Neuronal stem cell (in vitro differentiated cells): ENCODE data around the gene RIMKLB.
"Not testable (repeated sequence)": the region's sequence is repeated elsewhere in the genome, so short reads cannot be mapped to it uniquely, and the experiment has no call there.

Experiments
- DNase-seq: peaks from one replicate; pipeline ENCODE4 v3.0.0-alpha.2; 2013; ENCODE audit warnings: low spot score
- H2AFZ ChIP-seq: one replicate; pipeline ENCODE4 v1.6.1; 2013; ENCODE audit warnings: mild to moderate bottlenecking, low read length, inconsistent platforms
- H2AK5ac ChIP-seq: 2 replicates; pipeline ENCODE4 v1.6.1; 2013; ENCODE audit warnings: low read depth, mild to moderate bottlenecking, inconsistent platforms, low read length, moderate library complexity, mixed read lengths
- H2BK120ac ChIP-seq: 2 replicates; pipeline ENCODE4 v1.6.1; 2013; ENCODE audit warnings: low read depth, mild to moderate bottlenecking, inconsistent platforms, low read length, moderate library complexity, mixed read lengths
- H2BK12ac ChIP-seq: one replicate; pipeline ENCODE4 v1.6.1; 2013; ENCODE audit warnings: low read length, inconsistent platforms
- H2BK15ac ChIP-seq: 2 replicates; pipeline ENCODE4 v1.6.1; 2013; ENCODE audit warnings: mild to moderate bottlenecking, low read length, inconsistent platforms, mixed read lengths
- H2BK5ac ChIP-seq: one replicate; pipeline ENCODE4 v1.6.1; 2013; ENCODE audit warnings: inconsistent platforms, mild to moderate bottlenecking, low read length, moderate library complexity
- H3K14ac ChIP-seq: one replicate; pipeline ENCODE4 v1.6.1; 2013; ENCODE audit warnings: low read length, inconsistent platforms
- H3K18ac ChIP-seq: 2 replicates; pipeline ENCODE4 v1.6.1; 2013; ENCODE audit warnings: low read length, inconsistent platforms
- H3K23ac ChIP-seq: 2 replicates; pipeline ENCODE4 v1.6.1; 2013; ENCODE audit warnings: low read depth, mild to moderate bottlenecking, mixed read lengths, low read length, inconsistent platforms; ENCODE audit not compliant: poor library complexity
- H3K27ac ChIP-seq: replicated peaks from 3 replicates; pipeline ENCODE4 v1.5.1; 2013; ENCODE audit warnings: low read length, inconsistent platforms
- H3K27me3 ChIP-seq, 3 experiments: 2 replicates each; pipeline ENCODE4 v1.6.1; 2013; ENCODE audit warnings: low read length in 3 of 3, mild to moderate bottlenecking in 2 of 3, inconsistent platforms in 1 of 3, low read depth in 1 of 3, mixed read lengths in 1 of 3, moderate library complexity in 1 of 3; ENCODE audit not compliant: control insufficient read depth in 3 of 3, insufficient read depth in 3 of 3
- H3K36me3 ChIP-seq, 2 donors: replicated peaks in 1 of 2; 2 replicates each; pipeline ENCODE4 v1.6.1; 2013; ENCODE audit warnings: low read length in 2 of 2; ENCODE audit not compliant: control insufficient read depth in 2 of 2, insufficient read depth in 2 of 2
- H3K4ac ChIP-seq: 2 replicates; pipeline ENCODE4 v1.6.1; 2013; ENCODE audit warnings: inconsistent platforms, mild to moderate bottlenecking, low read length, moderate library complexity
- H3K4me1 ChIP-seq, 2 donors: 1 replicate in 1 of 2; 2 replicates in 1 of 2; pipeline ENCODE4 v1.6.1; 2013; ENCODE audit warnings: low read length in 2 of 2, low read depth in 1 of 2; ENCODE audit not compliant: control insufficient read depth in 2 of 2, insufficient read depth in 1 of 2
- H3K4me2 ChIP-seq: one replicate; pipeline ENCODE4 v1.6.1; 2013; ENCODE audit warnings: mild to moderate bottlenecking, low read length, inconsistent platforms; ENCODE audit not compliant: insufficient read depth, poor library complexity, severe bottlenecking
- H3K4me3 ChIP-seq, 2 donors: 2 replicates each; pipeline ENCODE4 v1.5.1; 2013; ENCODE audit warnings: low read length in 2 of 2, mild to moderate bottlenecking in 2 of 2, inconsistent platforms in 1 of 2, moderate library complexity in 1 of 2
- H3K79me1 ChIP-seq: one replicate; pipeline ENCODE4 v1.6.1; 2013; ENCODE audit warnings: low read depth, mild to moderate bottlenecking, inconsistent platforms, low read length, moderate library complexity
- H3K9ac ChIP-seq: one replicate; pipeline ENCODE4 v1.6.1; 2013; ENCODE audit warnings: mild to moderate bottlenecking, low read depth, low read length, inconsistent platforms; ENCODE audit not compliant: poor library complexity
- H3K9me3 ChIP-seq, 2 donors: replicated peaks in 1 of 2; 2 replicates each; pipeline versions ENCODE3 to v1.6.1; 2013; ENCODE audit warnings: low read length in 2 of 2, mild to moderate bottlenecking in 2 of 2, inconsistent platforms in 1 of 2, low read depth in 1 of 2, mixed read lengths in 1 of 2, moderate library complexity in 1 of 2; ENCODE audit not compliant: control insufficient read depth in 2 of 2, insufficient read depth in 1 of 2
- H4K8ac ChIP-seq: one replicate; pipeline ENCODE4 v1.6.1; 2013; ENCODE audit warnings: low read depth, mild to moderate bottlenecking, inconsistent platforms, low read length, moderate library complexity
- H4K91ac ChIP-seq: one replicate; pipeline ENCODE4 v1.6.1; 2013; ENCODE audit warnings: low read length, low read depth, mild to moderate bottlenecking, inconsistent platforms; ENCODE audit not compliant: poor library complexity
- WGBS, 2 donors: extraction: QIAGEN DNeasy Blood & Tissue Kit; methylation state at CpG; one replicate each; pipeline ENCODE4 v1.1.7; 2013; ENCODE audit warnings: missing lambda C conversion rate in 2 of 2, mixed read lengths in 1 of 2; ENCODE audit not compliant: insufficient read length in 2 of 2, insufficient replicate concordance in 1 of 2; ENCODE audit errors: extremely low coverage in 2 of 2; 5-methylcytosine and 5-hydroxymethylcytosine counted together

RIMKLB gene

DNA sequence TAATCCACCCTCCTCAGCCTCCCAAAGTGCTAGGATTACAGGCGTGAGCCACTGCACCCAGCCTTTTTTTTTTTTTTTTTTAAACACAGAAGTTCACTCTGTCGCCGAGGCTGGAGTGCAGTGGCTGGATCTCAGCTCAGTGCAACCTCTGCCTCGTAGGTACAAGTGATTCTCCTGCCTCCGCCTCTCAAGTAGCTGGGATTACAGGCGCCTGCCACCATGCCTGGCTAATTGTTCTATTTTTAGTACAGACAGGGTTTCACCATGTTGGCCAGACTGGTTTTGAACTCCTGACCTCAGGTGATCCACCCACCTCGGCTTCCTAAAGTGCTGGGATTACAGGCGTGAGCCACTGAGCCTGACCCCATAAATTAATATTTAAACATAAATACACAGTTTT is 47.8 kb downstream of the RIMKLB start:
- WGBS, 2 donors = no CpG with 5 or more reads among the region's 8 CpGs
- H3K79me1 ChIP-seq = not testable (repeated sequence)

DNA sequence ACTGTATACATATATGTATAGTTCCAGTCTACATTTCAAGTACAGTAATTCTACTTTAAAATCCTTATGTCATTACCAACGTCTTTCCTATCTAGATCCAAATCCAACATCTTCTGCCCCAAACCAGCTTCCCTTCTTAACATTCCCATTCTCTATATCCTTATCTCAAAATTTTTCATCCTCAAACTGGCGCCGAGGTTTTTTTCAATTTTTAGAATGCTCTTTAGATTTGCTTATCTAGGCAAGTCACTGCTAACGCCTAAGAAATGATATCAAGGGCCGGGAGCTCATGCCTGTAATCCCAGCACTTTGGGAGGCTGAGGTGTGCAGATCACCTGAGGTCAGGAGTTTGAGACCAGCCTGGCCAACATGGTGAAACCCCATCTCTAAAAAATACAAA is 48.3 kb downstream of the RIMKLB start:
- peaks cover 0 to 69% of the 10 kb centered on the region in 2 donors for H3K36me3 ChIP-seq
- H4K8ac ChIP-seq = no peak overlapping the region
- no peak overlapping the region for H2AK5ac ChIP-seq
- WGBS, 2 donors = 100% methylated on average over 2 of the region's 5 CpGs; no CpG with 5 or more reads in 1 of the 2 donors
- H3K18ac ChIP-seq = no peak overlapping the region
- H3K9me3 ChIP-seq = no peaks in the 10 kb centered on the region
- H3K79me1 ChIP-seq = no peaks in the 10 kb centered on the region
- no peaks in the 10 kb centered on the region for H3K4me1 ChIP-seq
- H3K4me3 ChIP-seq = no peak overlapping the region
- H2AFZ ChIP-seq = no peak overlapping the region
- H2BK120ac ChIP-seq = no peak overlapping the region
- H3K4ac ChIP-seq = no peak overlapping the region
- H3K4me2 ChIP-seq = no peak overlapping the region
- no peak overlapping the region for H4K91ac ChIP-seq
- DNase-seq = no peak
- no peak overlapping the region for H3K9ac ChIP-seq
- H2BK15ac ChIP-seq = no peak overlapping the region
- no peak overlapping the region for H3K27ac ChIP-seq
- no peak overlapping the region for H3K14ac ChIP-seq
- H3K23ac ChIP-seq = no peak overlapping the region
- no peak overlapping the region for H2BK5ac ChIP-seq
- no peaks in the 10 kb centered on the region for H3K27me3 ChIP-seq
- no peak overlapping the region for H2BK12ac ChIP-seq

More for the DNA sequence above, 47.8 kb downstream of the RIMKLB start:
- H4K8ac ChIP-seq, H3K23ac ChIP-seq, H2BK5ac ChIP-seq, H3K9me3 ChIP-seq, H2BK120ac ChIP-seq, H3K18ac ChIP-seq, H3K4me1 ChIP-seq, H3K4ac ChIP-seq, H3K4me2 ChIP-seq, H2AK5ac ChIP-seq, H2BK12ac ChIP-seq, DNase-seq, H3K27ac ChIP-seq, H4K91ac ChIP-seq, H3K9ac ChIP-seq, H3K4me3 ChIP-seq, H3K14ac ChIP-seq, H2AFZ ChIP-seq, H3K27me3 ChIP-seq, H2BK15ac ChIP-seq: not testable (repeated sequence)
- peaks cover 0 to 64% of the 10 kb centered on the region in 2 donors for H3K36me3 ChIP-seq

DNA sequence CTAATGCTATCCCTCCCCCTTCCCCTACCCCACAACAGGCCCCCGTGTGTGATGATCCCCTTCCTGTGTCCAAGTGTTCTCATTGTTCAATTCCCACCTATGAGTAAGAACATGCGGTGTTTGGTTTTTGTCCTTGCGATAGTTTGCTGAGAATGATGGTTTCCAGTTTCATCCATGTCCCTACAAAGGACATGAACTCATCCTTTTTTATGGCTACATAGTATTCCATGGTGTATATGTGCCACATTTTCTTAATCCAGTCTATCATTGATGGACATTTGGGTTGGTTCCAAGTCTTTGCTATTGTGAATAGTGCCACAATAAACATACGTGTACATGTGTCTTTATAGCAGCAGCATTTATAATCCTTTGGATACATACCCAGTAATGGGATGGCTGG is 62.3 kb downstream of the RIMKLB start:
- not testable (repeated sequence) for H3K14ac ChIP-seq, H2AK5ac ChIP-seq, H3K79me1 ChIP-seq, H3K4me1 ChIP-seq, H3K4me2 ChIP-seq, H4K8ac ChIP-seq, H2BK5ac ChIP-seq, H3K9me3 ChIP-seq, DNase-seq, H3K9ac ChIP-seq, H4K91ac ChIP-seq, H3K4ac ChIP-seq, H3K4me3 ChIP-seq, H3K27ac ChIP-seq, H3K18ac ChIP-seq, H3K27me3 ChIP-seq, H2BK120ac ChIP-seq, H2AFZ ChIP-seq, H3K23ac ChIP-seq, H2BK12ac ChIP-seq, H2BK15ac ChIP-seq
- no CpG with 5 or more reads among the region's 4 CpGs for WGBS, 2 donors
- H3K36me3 ChIP-seq = peaks cover 3 to 70% of the 10 kb centered on the region in 2 donors

DNA sequence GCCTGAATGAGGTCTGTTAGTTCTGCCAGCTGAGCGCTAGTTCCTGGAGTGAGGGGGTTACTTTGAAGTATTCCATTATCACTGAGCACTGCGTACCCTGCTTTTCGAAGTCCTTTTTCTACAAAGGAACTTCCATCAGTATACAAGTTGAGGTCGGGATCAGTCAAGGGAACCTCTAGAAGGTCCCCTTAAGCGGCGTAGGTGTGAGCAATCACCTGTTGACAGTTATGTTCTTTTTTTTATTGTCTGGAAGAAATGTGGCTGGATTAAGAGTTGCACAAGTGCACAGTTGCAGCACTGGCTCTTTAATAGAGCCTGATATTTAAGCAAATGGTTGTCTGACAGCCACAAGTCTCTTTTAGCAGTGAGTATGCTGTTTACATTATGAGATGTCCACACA is 64.9 kb downstream of the RIMKLB start:
- not testable (repeated sequence) for H3K4me2 ChIP-seq, H3K4ac ChIP-seq
- no CpG with 5 or more reads among the region's 6 CpGs for WGBS, 2 donors

More for the DNA sequence above, 64.9 kb downstream of the RIMKLB start:
- H3K4me1 ChIP-seq, H3K27me3 ChIP-seq, H3K79me1 ChIP-seq, H3K18ac ChIP-seq, H3K27ac ChIP-seq, H3K9ac ChIP-seq, H3K4me3 ChIP-seq, H2BK12ac ChIP-seq, H2BK5ac ChIP-seq, H2AFZ ChIP-seq, H2BK120ac ChIP-seq, H4K91ac ChIP-seq, H3K23ac ChIP-seq, H4K8ac ChIP-seq, DNase-seq, H2AK5ac ChIP-seq, H3K14ac ChIP-seq, H2BK15ac ChIP-seq, H3K9me3 ChIP-seq: not testable (repeated sequence)
- peaks cover 0 to 62% of the 10 kb centered on the region in 2 donors for H3K36me3 ChIP-seq
